ENCODE results near the gene LTBP1. TPM values are rescaled to one million over a fixed set of nuclear protein-coding genes. Genes with fewer than 3 reads are reported as not detected.

The LTBP1 gene
- total and polyA plus RNA-seq, 2 experiments from 2014 or later, result 15.7 to 49.8 TPM

DNA sequence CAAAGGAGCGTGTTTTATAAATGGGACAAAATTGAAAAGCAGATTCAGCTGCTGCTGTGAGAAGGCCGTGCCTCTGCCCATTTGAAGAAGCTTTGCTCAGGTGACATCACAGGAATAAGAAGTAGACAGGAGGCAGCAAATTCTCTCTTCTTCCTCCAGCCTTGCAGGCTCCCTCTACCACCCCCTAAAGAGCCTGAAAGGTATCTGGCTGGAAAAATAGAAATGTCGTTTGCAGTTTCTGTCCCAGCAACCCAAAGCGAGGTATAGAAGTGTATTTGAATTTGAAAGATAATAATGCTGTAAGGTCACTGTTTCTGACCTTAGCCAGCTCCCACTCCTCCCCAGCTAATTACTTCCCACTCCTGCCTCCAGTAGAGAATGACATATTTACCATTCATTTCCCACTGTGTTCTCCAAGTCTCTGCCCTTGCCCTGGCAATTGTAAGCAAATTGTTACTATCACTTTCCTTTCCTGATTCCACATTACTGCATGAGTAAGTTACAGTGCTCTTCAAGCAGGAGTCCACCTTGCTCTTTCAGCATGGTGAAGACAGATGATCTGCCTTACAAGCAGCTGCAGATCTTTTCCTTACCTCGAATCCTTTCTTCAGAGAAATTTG lies 472.9 kb downstream of the LTBP1 start:
- DNase-seq (ENCODE audit: low spot score) (peak; percentile 19), ATAC-seq (peak; percentile 35; the same call in 1 of the 3 replicates)
- Mint-ChIP-seq H3K4me3 (no peak overlapping the region), H3K9me3 (no peaks in the 10 kb centered on the region), H3K27me3 (ENCODE audit: insufficient read depth, low read depth, poor library complexity) (no peaks in the 10 kb centered on the region), H3K4me1 (peaks cover 3% of the 10 kb centered on the region; the same call in 1 of the 3 replicates), H3K27ac (no peak overlapping the region), H3K36me3 (ENCODE audit: low read depth) (no peaks in the 10 kb centered on the region)
- no peaks in the 10 kb centered on the region for H3K9me2 ChIP-seq (ENCODE audit: insufficient read depth)
- peak overlapping the region; percentile 38 for H2AFZ ChIP-seq
- 0 out of 2 replicates have a peak, but pooled peaks cover 4% of the 10 kb centered on the region for H3K4me1 ChIP-seq (ENCODE audit: insufficient read depth)
- H3K27me3 ChIP-seq (ENCODE audit: insufficient read depth), result no peaks in the 10 kb centered on the region
- H3K4me2 ChIP-seq, result no peak overlapping the region
- no peaks in the 10 kb centered on the region for H3K79me2 ChIP-seq (replicated peaks; ENCODE audit: insufficient read depth)
- H3K4me3 ChIP-seq, result no peak overlapping the region
- no peaks in the 10 kb centered on the region for H3K36me3 ChIP-seq (ENCODE audit: insufficient read depth)
- TF ChIP-seq, protein P1, sequence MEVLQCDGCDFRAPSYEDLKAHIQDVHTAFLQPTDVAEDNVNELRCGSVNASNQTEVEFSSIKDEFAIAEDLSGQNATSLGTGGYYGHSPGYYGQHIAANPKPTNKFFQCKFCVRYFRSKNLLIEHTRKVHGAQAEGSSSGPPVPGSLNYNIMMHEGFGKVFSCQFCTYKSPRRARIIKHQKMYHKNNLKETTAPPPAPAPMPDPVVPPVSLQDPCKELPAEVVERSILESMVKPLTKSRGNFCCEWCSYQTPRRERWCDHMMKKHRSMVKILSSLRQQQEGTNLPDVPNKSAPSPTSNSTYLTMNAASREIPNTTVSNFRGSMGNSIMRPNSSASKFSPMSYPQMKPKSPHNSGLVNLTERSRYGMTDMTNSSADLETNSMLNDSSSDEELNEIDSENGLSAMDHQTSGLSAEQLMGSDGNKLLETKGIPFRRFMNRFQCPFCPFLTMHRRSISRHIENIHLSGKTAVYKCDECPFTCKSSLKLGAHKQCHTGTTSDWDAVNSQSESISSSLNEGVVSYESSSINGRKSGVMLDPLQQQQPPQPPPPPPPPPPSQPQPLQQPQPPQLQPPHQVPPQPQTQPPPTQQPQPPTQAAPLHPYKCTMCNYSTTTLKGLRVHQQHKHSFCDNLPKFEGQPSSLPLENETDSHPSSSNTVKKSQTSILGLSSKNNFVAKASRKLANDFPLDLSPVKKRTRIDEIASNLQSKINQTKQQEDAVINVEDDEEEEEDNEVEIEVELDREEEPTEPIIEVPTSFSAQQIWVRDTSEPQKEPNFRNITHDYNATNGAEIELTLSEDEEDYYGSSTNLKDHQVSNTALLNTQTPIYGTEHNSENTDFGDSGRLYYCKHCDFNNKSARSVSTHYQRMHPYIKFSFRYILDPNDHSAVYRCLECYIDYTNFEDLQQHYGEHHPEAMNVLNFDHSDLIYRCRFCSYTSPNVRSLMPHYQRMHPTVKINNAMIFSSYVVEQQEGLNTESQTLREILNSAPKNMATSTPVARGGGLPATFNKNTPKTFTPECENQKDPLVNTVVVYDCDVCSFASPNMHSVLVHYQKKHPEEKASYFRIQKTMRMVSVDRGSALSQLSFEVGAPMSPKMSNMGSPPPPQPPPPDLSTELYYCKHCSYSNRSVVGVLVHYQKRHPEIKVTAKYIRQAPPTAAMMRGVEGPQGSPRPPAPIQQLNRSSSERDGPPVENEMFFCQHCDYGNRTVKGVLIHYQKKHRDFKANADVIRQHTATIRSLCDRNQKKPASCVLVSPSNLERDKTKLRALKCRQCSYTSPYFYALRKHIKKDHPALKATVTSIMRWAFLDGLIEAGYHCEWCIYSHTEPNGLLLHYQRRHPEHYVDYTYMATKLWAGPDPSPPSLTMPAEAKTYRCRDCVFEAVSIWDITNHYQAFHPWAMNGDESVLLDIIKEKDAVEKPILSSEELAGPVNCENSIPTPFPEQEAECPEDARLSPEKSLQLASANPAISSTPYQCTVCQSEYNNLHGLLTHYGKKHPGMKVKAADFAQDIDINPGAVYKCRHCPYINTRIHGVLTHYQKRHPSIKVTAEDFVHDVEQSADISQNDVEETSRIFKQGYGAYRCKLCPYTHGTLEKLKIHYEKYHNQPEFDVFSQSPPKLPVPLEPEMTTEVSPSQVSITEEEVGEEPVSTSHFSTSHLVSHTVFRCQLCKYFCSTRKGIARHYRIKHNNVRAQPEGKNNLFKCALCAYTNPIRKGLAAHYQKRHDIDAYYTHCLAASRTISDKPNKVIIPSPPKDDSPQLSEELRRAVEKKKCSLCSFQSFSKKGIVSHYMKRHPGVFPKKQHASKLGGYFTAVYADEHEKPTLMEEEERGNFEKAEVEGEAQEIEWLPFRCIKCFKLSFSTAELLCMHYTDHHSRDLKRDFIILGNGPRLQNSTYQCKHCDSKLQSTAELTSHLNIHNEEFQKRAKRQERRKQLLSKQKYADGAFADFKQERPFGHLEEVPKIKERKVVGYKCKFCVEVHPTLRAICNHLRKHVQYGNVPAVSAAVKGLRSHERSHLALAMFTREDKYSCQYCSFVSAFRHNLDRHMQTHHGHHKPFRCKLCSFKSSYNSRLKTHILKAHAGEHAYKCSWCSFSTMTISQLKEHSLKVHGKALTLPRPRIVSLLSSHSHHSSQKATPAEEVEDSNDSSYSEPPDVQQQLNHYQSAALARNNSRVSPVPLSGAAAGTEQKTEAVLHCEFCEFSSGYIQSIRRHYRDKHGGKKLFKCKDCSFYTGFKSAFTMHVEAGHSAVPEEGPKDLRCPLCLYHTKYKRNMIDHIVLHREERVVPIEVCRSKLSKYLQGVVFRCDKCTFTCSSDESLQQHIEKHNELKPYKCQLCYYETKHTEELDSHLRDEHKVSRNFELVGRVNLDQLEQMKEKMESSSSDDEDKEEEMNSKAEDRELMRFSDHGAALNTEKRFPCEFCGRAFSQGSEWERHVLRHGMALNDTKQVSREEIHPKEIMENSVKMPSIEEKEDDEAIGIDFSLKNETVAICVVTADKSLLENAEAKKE (CRISPR knock-in tag; IDR thresholded peaks at IDR 0.05), result no peak
- no peak for TF ChIP-seq JUNB (IDR thresholded peaks at IDR 0.05; ENCODE audit: unreplicated experiment)
- TF ChIP-seq CTCF (conservative IDR thresholded peaks at IDR 0.05; ENCODE audit: low read depth in 2 of 2), result peak; percentile 23 to 31
- H4K20me1 ChIP-seq (replicated peaks; ENCODE audit: insufficient read depth), result no peaks in the 10 kb centered on the region
- no peaks in the 10 kb centered on the region for H3F3A ChIP-seq (replicated peaks; ENCODE audit: low read depth)
- H3K27ac ChIP-seq (ENCODE audit: low read depth), result no peak overlapping the region

Data from GM23338 (cell line).